Heart right ventricle (tissue), 16 donors: ENCODE results near the gene MLANA. TPM values are rescaled to one million over a fixed set of nuclear protein-coding genes. Genes with fewer than 3 reads are reported as not detected.
A peak's percentile ranks its signal among the peaks of the same experiment; 100 is the strongest.

Experiments used
- ATAC-seq, 8 donors: fragments of 200-7000 bp; cut with Tn5 transposase; one replicate each; pipeline ENCODE4 v1.9.1; 2020; ENCODE audit warnings: mild to moderate bottlenecking in 8 of 8, moderate library complexity in 8 of 8, moderate number of reproducible peaks in 1 of 8
- DNase-seq, 2 donors: peaks; one replicate each; pipeline ENCODE4 v3.0.0-alpha.2; 2020
- H3K27ac ChIP-seq, 10 donors: fragments of 200-600 bp; sonication (generic) in 2 of 10; one replicate each; pipeline versions ENCODE4 v1.5.0 to v1.8.0; 2020 to 2022; ENCODE audit warnings: mild to moderate bottlenecking in 3 of 10
- H3K27me3 ChIP-seq, 7 donors: fragments of 200-600 bp; one replicate each; pipeline ENCODE4 v1.8.0; 2021 to 2022; ENCODE audit warnings: mild to moderate bottlenecking in 2 of 7
- H3K36me3 ChIP-seq, 9 donors: fragments of 200-600 bp; sonication (generic) in 1 of 9; one replicate each; pipeline versions ENCODE4 v1.5.0 to v1.8.0; 2020 to 2022; ENCODE audit warnings: mild to moderate bottlenecking in 2 of 9
- H3K4me1 ChIP-seq, 9 donors: fragments of 200-600 bp; sonication (generic) in 1 of 9; one replicate each; pipeline versions ENCODE4 v1.5.0 to v1.8.0; 2020 to 2022; ENCODE audit warnings: mild to moderate bottlenecking in 4 of 9
- H3K4me3 ChIP-seq, 10 donors: fragments of 200-600 bp; sonication (generic) in 2 of 10; one replicate each; pipeline versions ENCODE4 v1.5.0 to v1.8.0; 2020 to 2022; ENCODE audit warnings: mild to moderate bottlenecking in 7 of 10, moderate library complexity in 2 of 10
- H3K9me3 ChIP-seq, 11 donors: fragments of 200-600 bp in 10 of 11; sonication (generic) in 2 of 11; one replicate each; pipeline versions ENCODE4 v1.5.0 to v1.8.0; 2013 to 2022; ENCODE audit warnings: mild to moderate bottlenecking in 2 of 11, control low read depth in 1 of 11, moderate library complexity in 1 of 11
- WGBS, 2 donors: extraction: QIAGEN DNeasy Blood & Tissue Kit; methylation state at CpG; one replicate each; pipeline ENCODE4 v1.1.7; 2013; ENCODE audit warnings: inconsistent platforms in 1 of 2; 5-methylcytosine and 5-hydroxymethylcytosine counted together
- intact Hi-C, 10 donors: fragments of 100-400 bp; cut with DNase I; formaldehyde crosslinking; loops; one replicate each; pipeline versions ENCODE4 v1.11.1 to v1.14.2; 2022
- polyA plus RNA-seq, 2 donors: library from polyadenylated mRNA; stranded (reverse); fragments of 200-250 nt; gene quantifications; one replicate each; pipeline ENCODE4 v1.2.3, GENCODE V29; 2013
- total RNA-seq, 10 donors: library from RNA; stranded (reverse); fragmentation: NEBNext Ultra II Directional in 3 of 10; extraction: Animal tissue kit (Norgen Biotek cat#: 25700) in 3 of 10; gene quantifications; one replicate each; pipeline versions ENCODE4 v1.2.1 to v1.2.4, GENCODE V29; 2021 to 2023
- TF ChIP-seq, protein P1 (sequence below), 9 donors: fragments of 200-600 bp; sonication (generic) in 2 of 9; IDR thresholded peaks; one replicate each; pipeline versions ENCODE4 v1.5.0 to v1.8.0; 2021 to 2022; ENCODE audit warnings: antibody characterized with exemption in 9 of 9, mild to moderate bottlenecking in 5 of 9, moderate library complexity in 1 of 9
- donor health status: Arrhythmogenic right ventricular cardiomyopathy.
- donor health status: ischemic (EF 13 %, LVEDD 7.1; RV severe dilation, severe dysfunction).
- donor health status: healthy with polysubstance abuse.
- donor health status: DM: no; HTN: yes; CAD: no.
- donor health status: DM: no; HTN: no; CAD: no.
- donor health status: ischemic (EF 25% LVEDD 6.9; RV normal size, moderate dysfunction).
- donor health status: ischemic (EF 25% LVEDD 5.7; RV mildly dilated, moderate dysfunction).
- donor health status: healthy.
- donor health status: DM: yes; HTN: yes; CAD: no.
- donor health status: Ischemic cardiomyopathy.
- donor health status: ischemic (EF 35%, LVEDD 5.7; RV mildly dilated, moderate dysfunction).
- donor health status: nonischemic (EF 11% LVEDD 7.7; RV severe dilation, severe dysfunction).
- donor health status: DM: yes; HTN: yes; CAD: no.
- donor health status: PGD.
- donor health status: ischemic (EF 29% LVEDD 5.4; RV normal size, mild dysfunction).
- donor health status: nonischemic (EF 23%, LVEDD 6.1; RV moderate dilation, normal function).

MLANA gene
- total and polyA plus RNA-seq, 12 donors: not detected

DNA sequence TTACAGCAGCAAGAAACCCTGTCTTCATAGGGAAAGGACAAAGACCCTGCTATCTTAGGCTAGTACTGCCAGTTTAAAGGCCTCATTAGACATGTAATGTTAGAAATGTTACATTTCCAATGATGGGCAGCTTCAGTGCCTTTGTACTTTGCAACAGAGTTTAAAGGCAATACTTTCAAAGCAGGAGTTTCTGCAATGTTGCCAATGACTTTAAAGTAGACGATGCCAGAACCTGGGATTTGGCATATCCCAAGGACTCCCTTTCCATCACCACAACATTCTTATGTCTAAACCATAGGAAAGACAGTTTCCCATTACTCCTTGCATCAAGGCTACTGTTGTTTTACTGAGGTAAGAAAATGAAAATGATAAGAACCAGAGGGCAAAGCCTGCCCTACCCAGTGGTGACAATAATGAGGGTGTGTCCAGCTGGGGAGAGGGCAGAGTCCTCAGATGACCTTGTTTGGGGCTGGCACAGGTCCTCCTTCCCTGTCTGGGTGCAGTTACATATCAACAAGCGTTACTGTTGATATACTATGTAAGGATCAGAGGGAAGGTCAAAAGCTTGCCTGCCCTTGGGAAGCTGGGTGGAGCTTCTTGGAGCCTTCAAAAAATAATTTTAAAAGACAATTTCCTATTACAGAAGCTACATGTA lies 27.5 kb upstream of the MLANA start:
- peaks cover 0 to 6% (median 0%) of the 10 kb centered on the region in 9 donors for H3K36me3 ChIP-seq
- WGBS, 2 donors: 45 to 55% methylated on average over 2 of the region's 2 CpGs
- H3K27me3 ChIP-seq: no peaks in the 10 kb centered on the region
- H3K27ac ChIP-seq: no peak overlapping the region
- TF ChIP-seq, protein P1, sequence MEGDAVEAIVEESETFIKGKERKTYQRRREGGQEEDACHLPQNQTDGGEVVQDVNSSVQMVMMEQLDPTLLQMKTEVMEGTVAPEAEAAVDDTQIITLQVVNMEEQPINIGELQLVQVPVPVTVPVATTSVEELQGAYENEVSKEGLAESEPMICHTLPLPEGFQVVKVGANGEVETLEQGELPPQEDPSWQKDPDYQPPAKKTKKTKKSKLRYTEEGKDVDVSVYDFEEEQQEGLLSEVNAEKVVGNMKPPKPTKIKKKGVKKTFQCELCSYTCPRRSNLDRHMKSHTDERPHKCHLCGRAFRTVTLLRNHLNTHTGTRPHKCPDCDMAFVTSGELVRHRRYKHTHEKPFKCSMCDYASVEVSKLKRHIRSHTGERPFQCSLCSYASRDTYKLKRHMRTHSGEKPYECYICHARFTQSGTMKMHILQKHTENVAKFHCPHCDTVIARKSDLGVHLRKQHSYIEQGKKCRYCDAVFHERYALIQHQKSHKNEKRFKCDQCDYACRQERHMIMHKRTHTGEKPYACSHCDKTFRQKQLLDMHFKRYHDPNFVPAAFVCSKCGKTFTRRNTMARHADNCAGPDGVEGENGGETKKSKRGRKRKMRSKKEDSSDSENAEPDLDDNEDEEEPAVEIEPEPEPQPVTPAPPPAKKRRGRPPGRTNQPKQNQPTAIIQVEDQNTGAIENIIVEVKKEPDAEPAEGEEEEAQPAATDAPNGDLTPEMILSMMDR (IDR thresholded peaks at IDR 0.05): no peak
- intact Hi-C loops: no loop called here
- peak; percentile 18 to 26 for DNase-seq
- H3K9me3 ChIP-seq: no peaks in the 10 kb centered on the region
- H3K4me1 ChIP-seq: peaks cover 0 to 12% (median 0%) of the 10 kb centered on the region in 9 donors
- peak; percentile 46 to 91 (median 86) for ATAC-seq
- no peak overlapping the region for H3K4me3 ChIP-seq

GRCh38 chr9:5864446-5864845 lies 26.2 kb upstream of the MLANA start:
- DNase-seq: no peak
- no peaks in the 10 kb centered on the region for H3K9me3 ChIP-seq
- no peak for ATAC-seq
- no peak overlapping the region for H3K4me3 ChIP-seq
- no peaks in the 10 kb centered on the region for H3K27me3 ChIP-seq
- peaks cover 0 to 12% (median 0%) of the 10 kb centered on the region in 9 donors for H3K4me1 ChIP-seq
- intact Hi-C loops: no loop called here
- 91 to 94% methylated on average over 4 of the region's 4 CpGs for WGBS, 2 donors
- peaks cover 0 to 6% (median 0%) of the 10 kb centered on the region in 9 donors for H3K36me3 ChIP-seq
- no peak overlapping the region for H3K27ac ChIP-seq
- TF ChIP-seq, protein P1 (IDR thresholded peaks at IDR 0.05): no peak

DNA sequence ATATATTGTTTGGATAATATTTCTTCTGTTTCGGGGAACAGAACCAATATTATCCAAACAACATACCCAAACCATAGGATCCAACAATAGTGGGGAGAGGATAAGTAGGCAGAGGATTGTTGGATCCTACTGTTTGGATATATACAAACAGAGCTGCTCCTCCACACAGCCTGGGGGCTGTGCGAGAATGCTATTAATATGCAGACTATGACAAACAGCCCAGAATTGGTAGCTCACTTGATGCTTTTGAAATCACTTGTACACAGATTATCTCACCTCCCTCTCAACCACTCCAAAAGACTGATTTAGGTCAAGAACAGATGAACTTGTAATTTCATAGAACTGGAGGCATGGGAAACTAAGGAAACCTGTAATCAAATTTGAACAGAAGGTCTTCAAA lies 24.4 kb upstream of the MLANA start:
- intact Hi-C loops: no loop called here
- Histone ChIP-seq H3K4me1 (peaks cover 0 to 12% (median 0%) of the 10 kb centered on the region in 9 donors), H3K9me3 (no peaks in the 10 kb centered on the region), H3K27ac (no peak overlapping the region), H3K27me3 (no peaks in the 10 kb centered on the region), H3K4me3 (no peak overlapping the region), H3K36me3 (peaks cover 0 to 6% (median 0%) of the 10 kb centered on the region in 9 donors)
- ATAC-seq (no peak), DNase-seq (no peak)
- 94 to 96% methylated on average over 2 of the region's 2 CpGs for WGBS, 2 donors
- TF ChIP-seq, protein P1 (IDR thresholded peaks at IDR 0.05): no peak

DNA sequence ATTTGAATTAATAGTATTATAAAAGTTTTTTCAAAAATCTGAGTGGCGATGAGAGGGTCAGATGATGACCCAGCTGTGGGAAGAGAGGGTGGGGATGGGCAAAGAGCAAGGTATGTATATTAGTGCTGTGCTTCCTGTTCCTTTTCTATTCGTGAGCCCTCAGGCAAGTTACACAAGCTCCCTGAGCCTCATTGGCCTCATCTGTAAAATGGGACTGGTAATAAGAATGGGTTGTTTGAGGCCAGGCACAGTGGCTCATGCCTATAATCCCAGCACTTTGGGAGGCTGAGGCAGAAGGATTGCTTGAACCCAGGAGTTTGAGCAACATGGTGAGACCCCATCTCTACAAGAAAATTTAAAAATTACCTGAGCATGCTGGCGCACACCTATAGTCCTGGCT lies 24.0 kb upstream of the MLANA start:
- WGBS, 2 donors: 87 to 96% methylated on average over 3 of the region's 3 CpGs
- no peak overlapping the region for H3K4me3 ChIP-seq
- H3K27ac ChIP-seq: no peak overlapping the region
- no peaks in the 10 kb centered on the region for H3K9me3 ChIP-seq
- no peak for ATAC-seq
- TF ChIP-seq, protein P1 (IDR thresholded peaks at IDR 0.05): no peak
- H3K4me1 ChIP-seq: peaks cover 0 to 12% (median 0%) of the 10 kb centered on the region in 9 donors
- intact Hi-C loops: no loop called here
- DNase-seq: no peak
- H3K36me3 ChIP-seq: peaks cover 0 to 6% (median 0%) of the 10 kb centered on the region in 9 donors
- no peaks in the 10 kb centered on the region for H3K27me3 ChIP-seq
